Activated naive CD4-positive, alpha-beta T cell (primary cell): Measurements from ENCODE around the gene HTRA1.

Experiments used
- DNase-seq, 4 experiments: peaks; one replicate each; lab custom pipeline; 2025; lab: John Stamatoyannopoulos, UW

HTRA1 gene

GRCh38 chr10:122516734-122517133 is 55.4 kb downstream of the HTRA1 start:
- DNase-seq, result no peak

GRCh38 chr10:122519144-122519543 is 57.8 kb downstream of the HTRA1 start:
- DNase-seq, result no peak

- no peak for DNase-seq
These were observed 58.5 kb downstream of the HTRA1 start for GRCh38 chr10:122519873-122520272.

GRCh38 chr10:122521011-122521410 is 59.7 kb downstream of the HTRA1 start:
- no peak for DNase-seq

- DNase-seq, result no peak
These were observed 63.5 kb downstream of the HTRA1 start for GRCh38 chr10:122524811-122525210.

DNA sequence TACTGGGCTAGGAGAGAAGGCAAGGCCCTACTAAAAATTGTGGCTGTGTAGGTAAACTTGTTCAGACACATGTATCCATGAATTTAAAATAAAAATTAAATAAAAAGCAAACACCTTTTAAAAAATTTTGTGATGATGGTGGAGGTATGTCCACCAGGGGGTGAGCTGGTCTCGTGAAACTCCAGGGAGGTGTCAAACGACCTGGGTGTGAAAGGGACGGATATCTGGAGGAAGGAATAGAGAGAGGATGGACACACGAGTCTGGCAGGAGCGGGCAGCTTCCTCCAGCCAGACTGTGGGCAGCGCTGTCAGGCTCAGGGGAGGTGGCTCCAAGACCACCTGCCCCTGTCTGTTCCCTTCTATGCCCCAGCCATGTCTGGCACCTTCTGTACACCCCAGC is 64.4 kb downstream of the HTRA1 start:
- no peak for DNase-seq

DNA sequence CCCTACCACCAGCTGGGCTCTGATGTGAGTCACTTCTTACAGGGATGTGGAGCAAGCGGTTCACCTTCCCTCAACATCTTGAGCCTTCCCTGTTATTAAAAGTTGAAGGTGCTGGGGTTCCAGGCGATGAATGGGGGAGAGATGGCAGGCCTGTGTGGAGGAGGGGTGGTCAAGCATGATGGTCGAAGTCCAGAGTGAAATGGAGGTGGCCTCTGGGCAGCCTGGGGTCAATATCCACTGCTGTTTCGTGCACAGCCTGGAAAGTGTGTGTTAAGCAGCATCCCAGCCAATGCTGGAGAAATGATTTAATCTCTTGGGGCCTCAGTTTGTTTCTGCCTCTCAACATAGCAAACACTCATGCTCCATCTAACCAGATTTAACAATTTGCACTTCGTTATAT is 65.5 kb downstream of the HTRA1 start:
- DNase-seq, result no peak

GRCh38 chr10:122530177-122530576 is 68.8 kb downstream of the HTRA1 start:
- DNase-seq, result no peak

DNA sequence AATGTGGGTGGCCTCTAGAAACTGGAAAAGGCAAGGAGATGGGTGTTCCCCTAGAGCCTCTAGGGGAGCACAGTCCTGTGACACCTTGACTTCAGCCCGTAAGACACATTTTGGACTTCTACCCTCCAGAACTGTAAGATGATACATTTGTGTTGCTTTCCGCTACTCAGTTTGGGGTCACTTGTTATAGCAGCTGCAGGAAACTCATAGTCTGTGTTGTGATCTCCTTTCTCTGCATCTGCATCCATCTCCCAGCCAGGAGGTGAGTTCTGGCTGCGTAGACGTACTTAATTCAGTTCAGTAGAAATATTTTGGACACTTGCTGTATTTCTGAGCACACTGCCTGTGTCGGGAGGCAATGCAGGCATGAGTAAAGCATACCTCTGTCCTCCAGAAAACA is 69.9 kb downstream of the HTRA1 start:
- no peak for DNase-seq

DNA sequence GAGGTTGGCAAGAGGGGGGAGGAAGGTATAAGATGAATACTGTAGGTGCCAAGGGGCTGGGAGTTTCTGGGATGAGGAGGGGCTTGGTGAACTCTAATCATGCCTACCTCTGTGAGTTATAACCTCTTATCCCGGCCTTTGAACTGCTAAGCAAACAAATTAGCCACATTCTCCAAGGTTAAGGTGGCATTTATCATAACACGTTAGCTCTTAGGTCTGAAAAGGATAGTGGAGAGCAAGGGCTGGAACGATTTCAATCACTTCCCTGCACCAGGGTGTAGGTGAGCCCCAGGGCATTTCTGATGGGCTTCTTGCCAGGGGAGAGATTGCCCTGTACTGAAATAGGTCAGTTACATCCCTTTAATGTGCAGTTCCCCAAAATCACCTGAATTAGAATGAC is 70.6 kb downstream of the HTRA1 start:
- no peak for DNase-seq

- DNase-seq, result no peak
These were observed 71.4 kb downstream of the HTRA1 start for GRCh38 chr10:122532601-122533296.

GRCh38 chr10:122537545-122537944 is 76.2 kb downstream of the HTRA1 start:
- no peak for DNase-seq

- DNase-seq, result no peak
These were observed 80.2 kb downstream of the HTRA1 start for GRCh38 chr10:122541541-122542002.

DNA sequence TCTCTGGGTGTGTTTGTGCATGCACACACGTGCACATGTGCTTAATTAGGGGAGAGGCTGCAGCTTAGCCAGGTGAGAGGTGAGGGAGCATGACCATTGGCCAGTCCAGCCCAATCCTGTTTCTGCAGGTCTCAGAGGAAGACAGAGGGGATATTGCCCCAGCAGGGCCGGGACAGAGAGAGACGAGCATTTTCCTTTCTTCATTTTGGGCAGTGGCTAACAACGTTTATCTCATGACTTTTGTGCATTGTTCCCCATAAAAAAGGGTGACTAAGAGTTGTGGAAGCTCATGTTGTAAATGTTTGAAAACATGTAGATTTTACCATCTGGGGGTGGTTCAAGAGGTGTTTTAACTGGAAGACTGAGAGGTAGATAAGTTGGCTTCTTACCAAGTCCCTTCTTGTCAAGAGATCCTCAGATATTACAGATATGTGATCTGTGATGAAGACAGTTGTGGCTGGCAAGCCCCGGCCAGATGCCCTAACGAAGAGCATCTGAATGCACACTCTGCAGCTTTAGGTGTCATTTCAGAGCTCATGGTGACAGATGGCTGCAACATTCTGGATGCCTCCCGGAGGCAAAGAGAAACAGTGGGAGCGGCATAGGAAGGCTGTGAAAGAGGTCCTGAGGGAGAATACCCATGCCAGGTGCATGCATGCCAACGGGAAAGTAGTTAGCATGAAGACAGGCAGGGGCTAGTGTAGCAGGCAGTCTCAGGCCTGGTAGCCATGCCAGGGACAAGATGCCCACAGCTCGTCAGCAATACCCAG is 82.5 kb downstream of the HTRA1 start:
- no peak for DNase-seq

DNA sequence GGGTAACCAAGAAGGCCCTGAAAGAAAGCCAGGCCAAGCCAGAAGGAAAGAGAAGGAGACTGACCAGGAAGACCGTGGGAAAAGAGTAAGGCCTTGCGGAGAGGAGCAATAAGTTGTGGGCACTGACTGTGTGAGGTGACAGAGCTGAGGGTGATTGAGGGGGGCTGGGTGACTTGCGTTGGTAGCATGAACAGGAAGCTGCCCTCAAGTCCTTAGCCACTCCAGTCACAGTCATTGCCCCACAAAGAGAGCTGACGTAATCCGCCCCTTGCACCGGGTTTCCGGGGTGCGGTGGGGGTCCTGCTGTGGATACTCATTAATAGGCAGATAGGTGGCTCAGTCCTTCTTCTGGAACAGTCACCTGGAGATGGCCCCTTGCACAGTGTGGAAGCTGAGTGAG is 83.1 kb downstream of the HTRA1 start:
- DNase-seq, result no peak

DNA sequence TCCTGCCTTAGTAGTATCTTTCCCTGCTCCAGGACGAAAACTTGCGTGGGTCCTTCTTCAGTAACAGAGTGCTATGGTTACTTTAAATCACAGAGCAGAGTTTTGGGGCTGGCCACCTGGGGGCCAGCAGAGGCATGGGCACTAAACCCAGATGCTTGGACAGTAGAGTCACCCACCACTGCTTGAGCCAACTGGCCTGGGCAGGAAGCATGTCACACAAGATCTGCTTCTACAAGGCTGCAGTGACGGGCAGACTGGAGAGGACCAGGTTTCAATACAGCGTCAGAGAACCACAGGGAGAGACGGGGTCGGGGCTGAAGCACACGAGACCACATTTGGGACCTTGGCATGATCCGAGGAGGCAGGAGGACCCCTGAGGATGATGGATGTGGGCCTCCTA is 84.9 kb downstream of the HTRA1 start:
- no peak for DNase-seq

GRCh38 chr10:122548407-122549085 is 87.2 kb downstream of the HTRA1 start:
- DNase-seq, result no peak

GRCh38 chr10:122549636-122550035 is 88.3 kb downstream of the HTRA1 start:
- DNase-seq, result no peak

DNA sequence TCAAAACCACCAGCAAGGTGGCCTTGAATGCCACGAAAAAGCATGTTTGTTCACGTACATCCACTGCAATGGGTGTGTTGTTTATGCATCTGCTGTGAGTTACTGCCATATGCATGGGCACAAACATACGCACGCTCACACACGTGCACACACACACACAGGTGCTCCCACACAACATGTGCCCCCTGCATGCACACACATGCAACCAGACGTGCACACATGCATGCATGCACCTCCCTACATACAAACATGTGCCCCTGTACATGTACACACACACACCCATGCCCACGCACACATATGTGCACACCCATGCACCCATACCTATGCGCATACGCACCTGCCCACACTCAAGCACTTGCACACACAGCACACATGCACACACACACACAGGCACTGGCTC is 89.1 kb downstream of the HTRA1 start:
- no peak for DNase-seq

GRCh38 chr10:122550983-122551382 is 89.6 kb downstream of the HTRA1 start:
- DNase-seq, result no peak

DNA sequence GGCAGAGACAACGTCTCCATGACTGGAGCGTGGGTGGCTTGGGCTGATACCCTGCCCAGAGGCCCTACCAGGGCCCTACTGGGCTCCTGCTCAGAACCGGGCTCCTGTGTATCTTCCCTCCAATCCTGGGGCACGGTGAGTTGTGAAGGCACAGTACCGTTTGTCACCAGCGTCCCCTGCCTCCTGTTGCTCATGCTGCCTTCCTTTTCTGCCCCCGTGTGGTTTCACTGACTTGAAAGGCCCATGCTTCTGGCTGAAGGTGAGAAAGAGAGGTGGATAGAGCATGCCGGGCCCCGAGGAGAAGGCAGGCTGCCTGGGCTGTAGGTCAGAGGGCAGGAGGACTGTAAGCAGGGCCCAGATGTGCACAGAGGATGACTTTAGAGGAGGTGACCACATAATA is 90.1 kb downstream of the HTRA1 start:
- DNase-seq, result no peak

DNA sequence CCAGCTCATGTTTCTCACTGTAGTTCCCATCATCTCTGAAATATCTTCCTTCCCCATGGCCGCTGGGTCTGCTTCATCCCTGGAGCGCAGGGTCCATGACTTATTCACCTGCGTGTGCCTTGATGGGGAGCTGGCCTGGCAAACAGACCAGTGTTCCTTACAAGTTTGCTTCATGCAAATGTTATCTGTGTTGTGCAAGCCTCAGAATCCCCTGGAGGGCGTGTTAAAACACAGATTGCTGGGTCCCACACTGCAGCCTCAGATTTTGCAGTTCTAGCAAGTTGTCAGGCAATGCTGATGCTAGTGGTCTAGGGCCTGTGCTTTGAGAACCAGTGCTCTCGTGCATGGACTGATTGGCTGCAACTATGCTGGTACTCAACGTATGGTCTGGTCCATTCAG is 92.0 kb downstream of the HTRA1 start:
- DNase-seq, result no peak
